Amniotic stem cell (primary cell): ENCODE results near the gene COL4A1.

Experiments used
- DNase-seq: peaks from one replicate; lab custom pipeline; 2025; lab: John Stamatoyannopoulos, UW

COL4A1 gene

GRCh38 chr13:110217085-110217484 lies 89.9 kb downstream of the COL4A1 start:
- no peak for DNase-seq

- no peak for DNase-seq
Measured at GRCh38 chr13:110216398-110217041, 90.4 kb downstream of the COL4A1 start.

GRCh38 chr13:110216006-110216397 lies 91.0 kb downstream of the COL4A1 start:
- DNase-seq = no peak

GRCh38 chr13:110215606-110216005 lies 91.4 kb downstream of the COL4A1 start:
- no peak for DNase-seq

- DNase-seq = no peak
Measured at GRCh38 chr13:110214637-110215036, 92.3 kb downstream of the COL4A1 start.

GRCh38 chr13:110213461-110214074 lies 93.4 kb downstream of the COL4A1 start:
- no peak for DNase-seq

GRCh38 chr13:110212529-110212928 lies 94.4 kb downstream of the COL4A1 start:
- DNase-seq = no peak

- no peak for DNase-seq
Measured at GRCh38 chr13:110211735-110212134, 95.2 kb downstream of the COL4A1 start.

GRCh38 chr13:110211046-110211445 lies 95.9 kb downstream of the COL4A1 start:
- DNase-seq = no peak

GRCh38 chr13:110210604-110210985 lies 96.4 kb downstream of the COL4A1 start:
- no peak for DNase-seq

- DNase-seq = no peak
Measured at GRCh38 chr13:110209950-110210603, 96.9 kb downstream of the COL4A1 start.

GRCh38 chr13:110208116-110208515 lies 98.8 kb downstream of the COL4A1 start:
- DNase-seq = no peak

GRCh38 chr13:110206996-110207395 lies 100.0 kb downstream of the COL4A1 start:
- no peak for DNase-seq

- no peak for DNase-seq
Measured at GRCh38 chr13:110206185-110206584, 100.8 kb downstream of the COL4A1 start.

- DNase-seq = no peak
Measured at GRCh38 chr13:110201114-110201513, 105.8 kb downstream of the COL4A1 start.

GRCh38 chr13:110200276-110200870 lies 106.6 kb downstream of the COL4A1 start:
- DNase-seq = no peak

GRCh38 chr13:110199046-110199831 lies 107.7 kb downstream of the COL4A1 start:
- DNase-seq = no peak

- no peak for DNase-seq
Measured at GRCh38 chr13:110197471-110197870, 109.5 kb downstream of the COL4A1 start.

- DNase-seq = no peak
Measured at GRCh38 chr13:110197026-110197425, 109.9 kb downstream of the COL4A1 start.

- DNase-seq = no peak
Measured at GRCh38 chr13:110195547-110196485, 111.1 kb downstream of the COL4A1 start.

GRCh38 chr13:110194451-110194850 lies 112.5 kb downstream of the COL4A1 start:
- no peak for DNase-seq
